ENCODE results near the gene CLCNKA.
A peak's percentile ranks its signal among the peaks of the same experiment; 100 is the strongest.

CLCNKA gene

GRCh38 chr1:16009030-16009460, 12.8 kb upstream of the CLCNKA start:
- Mint-ChIP-seq H3K9me3 (no peaks in the 10 kb centered on the region), H3K4me3 (no peak overlapping the region), H3K4me1 (peaks cover 16% of the 10 kb centered on the region), H3K27me3 (no peaks in the 10 kb centered on the region), H3K36me3 (no peaks in the 10 kb centered on the region), H3K27ac (no peak overlapping the region)
- DNase-seq (ENCODE audit: low spot score in 2 of 2): peak; percentile 64 to 76
- peak; percentile 49 for ATAC-seq (ENCODE audit: low read depth)

DNA sequence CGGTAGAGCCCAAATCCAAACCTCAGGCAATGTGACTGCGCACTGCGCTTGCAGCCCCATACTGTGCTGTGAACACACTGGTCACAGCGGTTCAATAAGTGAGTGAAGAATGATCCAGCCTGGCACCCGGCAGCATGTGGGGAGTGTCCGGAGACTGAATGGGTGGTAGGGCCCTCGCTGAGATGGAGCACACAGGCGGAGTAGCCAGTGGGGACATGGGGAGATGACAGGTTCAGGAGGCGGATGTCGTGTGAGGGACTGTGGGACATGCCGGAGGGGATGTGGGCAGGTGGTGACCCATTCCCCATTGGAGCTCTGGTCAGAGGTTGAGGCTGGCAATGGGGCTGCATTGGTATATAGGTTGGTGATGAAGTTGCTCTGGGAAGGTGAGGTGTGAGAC, 12.2 kb upstream of the CLCNKA start:
- H3K4me1 Mint-ChIP-seq: peaks cover 18% of the 10 kb centered on the region
- no peak overlapping the region for H3K4me3 Mint-ChIP-seq
- no peaks in the 10 kb centered on the region for H3K36me3 Mint-ChIP-seq
- no peaks in the 10 kb centered on the region for H3K27me3 Mint-ChIP-seq
- H3K27ac Mint-ChIP-seq: no peak overlapping the region
- DNase-seq (ENCODE audit: low spot score in 2 of 2): no peak
- no peaks in the 10 kb centered on the region for H3K9me3 Mint-ChIP-seq
- no peak for ATAC-seq (ENCODE audit: low read depth)

DNA sequence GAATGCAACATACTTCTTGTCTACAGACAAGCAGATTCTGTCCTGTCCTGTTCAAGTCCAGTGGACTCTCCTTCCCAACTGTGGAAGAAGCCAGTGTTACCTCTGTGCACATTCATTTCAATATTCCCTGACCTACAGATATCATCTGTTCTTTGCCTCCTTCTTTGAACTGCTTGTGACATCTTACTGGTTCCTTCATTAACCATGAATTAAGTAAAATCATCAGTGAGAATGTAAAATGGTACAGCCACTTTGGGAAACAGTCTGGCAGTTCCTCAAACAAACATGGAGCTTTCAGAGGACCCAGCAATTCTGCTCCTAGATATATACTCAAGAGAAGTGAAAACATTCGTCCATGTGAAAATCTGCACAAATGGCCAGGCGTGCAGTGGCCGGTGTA, 11.0 kb upstream of the CLCNKA start:
- DNase-seq (ENCODE audit: low spot score in 2 of 2): no peak
- H3K9me3 Mint-ChIP-seq: no peaks in the 10 kb centered on the region
- peaks cover 2% of the 10 kb centered on the region for H3K27me3 Mint-ChIP-seq
- ATAC-seq (ENCODE audit: low read depth): no peak
- peaks cover 19% of the 10 kb centered on the region for H3K4me1 Mint-ChIP-seq
- H3K36me3 Mint-ChIP-seq: no peaks in the 10 kb centered on the region
- no peak overlapping the region for H3K4me3 Mint-ChIP-seq
- H3K27ac Mint-ChIP-seq: no peak overlapping the region

DNA sequence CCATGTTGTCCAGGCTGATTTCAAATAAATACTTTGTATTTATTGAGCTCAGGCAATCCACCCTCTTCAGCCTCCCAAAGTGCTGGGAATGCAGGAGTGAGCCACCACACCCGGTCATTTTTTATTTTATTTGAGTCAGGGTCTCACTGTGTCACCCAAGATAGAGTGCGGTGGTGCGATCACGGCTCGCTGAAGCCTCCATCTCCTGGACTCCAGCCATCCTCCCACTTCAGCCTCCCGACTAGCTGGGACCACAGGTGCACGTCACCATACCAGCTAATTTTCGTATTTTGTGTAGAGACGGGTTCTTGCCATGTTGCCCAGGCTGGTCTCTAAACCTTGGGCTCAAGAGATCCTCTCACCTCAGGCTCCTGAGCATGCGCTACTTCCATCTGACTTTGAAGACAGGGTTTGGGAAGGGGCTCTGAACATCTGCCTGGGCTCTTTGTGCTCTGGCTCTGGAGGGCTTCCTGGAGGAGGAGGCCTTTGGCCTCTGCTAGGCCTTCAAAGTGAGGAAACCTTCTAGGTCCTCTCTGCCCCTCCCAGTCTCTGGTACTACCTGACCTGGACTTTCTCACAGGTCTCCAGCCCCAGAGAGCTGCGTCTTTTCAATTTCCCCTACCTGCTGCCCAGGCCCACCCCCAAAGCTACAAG, 9.8 kb upstream of the CLCNKA start:
- Mint-ChIP-seq H3K4me1 (peaks cover 9% of the 10 kb centered on the region), H3K27me3 (peaks cover 2% of the 10 kb centered on the region), H3K9me3 (no peaks in the 10 kb centered on the region), H3K36me3 (no peaks in the 10 kb centered on the region), H3K4me3 (peak overlapping the region; percentile 62), H3K27ac (no peak overlapping the region)
- DNase-seq (ENCODE audit: low spot score in 2 of 2) (no peak), ATAC-seq (ENCODE audit: low read depth) (no peak)

DNA sequence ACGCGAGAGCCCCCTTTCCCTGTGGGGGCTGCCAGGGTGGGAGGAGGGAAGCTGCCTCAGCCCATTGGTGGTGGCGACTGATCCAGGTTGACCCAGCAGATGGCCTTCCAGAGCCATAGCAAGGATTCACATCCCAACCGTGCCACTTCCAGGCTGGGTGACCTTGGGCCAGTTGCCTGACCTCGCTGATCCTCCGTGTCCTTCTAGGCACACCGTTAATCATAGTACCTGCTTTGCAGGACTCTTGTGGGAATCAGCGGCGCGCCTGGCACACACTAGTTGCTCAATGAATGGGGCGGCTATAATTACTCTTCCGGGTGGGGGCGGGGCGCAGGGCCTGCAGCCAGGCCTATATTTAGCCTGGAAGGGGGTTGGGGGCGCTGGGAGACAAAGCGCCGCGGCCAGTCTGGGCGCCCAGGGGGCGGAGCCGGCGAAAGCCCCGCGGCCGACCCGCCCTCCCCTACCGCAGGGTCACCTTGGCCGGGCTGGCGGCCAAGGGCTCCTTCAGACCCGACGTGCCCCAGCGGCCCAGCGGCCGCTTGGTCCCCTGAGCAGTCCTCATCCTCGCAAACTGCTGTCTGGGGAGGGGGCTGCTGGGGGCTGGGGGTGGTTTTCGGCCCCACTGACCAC, 9.1 kb upstream of the CLCNKA start:
- Mint-ChIP-seq H3K4me1 (peaks cover 8% of the 10 kb centered on the region), H3K27me3 (peaks cover 2% of the 10 kb centered on the region), H3K9me3 (no peaks in the 10 kb centered on the region), H3K36me3 (no peaks in the 10 kb centered on the region), H3K4me3 (peak overlapping the region; percentile 62), H3K27ac (no peak overlapping the region)
- DNase-seq (ENCODE audit: low spot score in 2 of 2): peak in 1 of 2 donors; percentile 30
- ATAC-seq (ENCODE audit: low read depth): peak; percentile 39

GRCh38 chr1:16013220-16013907, 8.5 kb upstream of the CLCNKA start:
- Mint-ChIP-seq H3K9me3 (no peaks in the 10 kb centered on the region), H3K4me1 (peaks cover 8% of the 10 kb centered on the region), H3K27ac (no peak overlapping the region), H3K4me3 (peak overlapping the region; percentile 62), H3K36me3 (no peaks in the 10 kb centered on the region), H3K27me3 (peaks cover 2% of the 10 kb centered on the region)
- ATAC-seq (ENCODE audit: low read depth): peak; percentile 19
- no peak for DNase-seq (ENCODE audit: low spot score in 2 of 2)

- Mint-ChIP-seq H3K27me3 (peaks cover 2% of the 10 kb centered on the region), H3K27ac (no peak overlapping the region), H3K4me3 (no peak overlapping the region), H3K9me3 (no peaks in the 10 kb centered on the region), H3K4me1 (peaks cover 8% of the 10 kb centered on the region), H3K36me3 (no peaks in the 10 kb centered on the region)
- DNase-seq (ENCODE audit: low spot score in 2 of 2) (no peak), ATAC-seq (ENCODE audit: low read depth) (no peak)
Measured at GRCh38 chr1:16013908-16014258, 8.0 kb upstream of the CLCNKA start.

GRCh38 chr1:16014509-16015482, 7.0 kb upstream of the CLCNKA start:
- Mint-ChIP-seq H3K36me3 (no peaks in the 10 kb centered on the region), H3K4me3 (no peak overlapping the region), H3K27me3 (peaks cover 2% of the 10 kb centered on the region), H3K4me1 (peaks cover 8% of the 10 kb centered on the region), H3K9me3 (no peaks in the 10 kb centered on the region), H3K27ac (no peak overlapping the region)
- peak in 1 of 2 donors; percentile 28 for DNase-seq (ENCODE audit: low spot score in 2 of 2)
- ATAC-seq (ENCODE audit: low read depth): peak; percentile 79

DNA sequence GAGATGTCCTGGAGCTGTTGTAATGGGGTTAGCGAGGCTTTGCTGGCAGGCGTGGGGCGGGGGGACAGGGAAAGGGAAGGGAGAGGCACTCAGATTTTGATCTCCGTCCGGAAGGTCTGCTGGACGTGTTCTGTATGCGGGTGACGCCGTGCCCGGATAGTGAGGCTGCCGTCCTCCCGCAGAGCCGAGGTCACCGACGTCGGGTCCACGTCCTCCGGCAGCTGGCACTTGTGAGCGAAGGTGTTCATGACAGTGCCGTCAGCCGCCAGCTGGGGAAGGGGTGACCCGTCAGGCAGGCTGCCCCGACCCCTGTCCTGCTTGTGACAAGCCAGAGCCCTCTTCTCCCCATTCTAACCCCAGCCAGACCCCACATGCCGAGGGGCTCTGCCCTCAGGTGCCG, 6.3 kb upstream of the CLCNKA start:
- H3K36me3 Mint-ChIP-seq: no peaks in the 10 kb centered on the region
- H3K4me1 Mint-ChIP-seq: peaks cover 8% of the 10 kb centered on the region
- no peak overlapping the region for H3K4me3 Mint-ChIP-seq
- H3K27ac Mint-ChIP-seq: no peak overlapping the region
- peaks cover 2% of the 10 kb centered on the region for H3K27me3 Mint-ChIP-seq
- H3K9me3 Mint-ChIP-seq: no peaks in the 10 kb centered on the region
- ATAC-seq (ENCODE audit: low read depth) (no peak), DNase-seq (ENCODE audit: low spot score in 2 of 2) (no peak)

DNA sequence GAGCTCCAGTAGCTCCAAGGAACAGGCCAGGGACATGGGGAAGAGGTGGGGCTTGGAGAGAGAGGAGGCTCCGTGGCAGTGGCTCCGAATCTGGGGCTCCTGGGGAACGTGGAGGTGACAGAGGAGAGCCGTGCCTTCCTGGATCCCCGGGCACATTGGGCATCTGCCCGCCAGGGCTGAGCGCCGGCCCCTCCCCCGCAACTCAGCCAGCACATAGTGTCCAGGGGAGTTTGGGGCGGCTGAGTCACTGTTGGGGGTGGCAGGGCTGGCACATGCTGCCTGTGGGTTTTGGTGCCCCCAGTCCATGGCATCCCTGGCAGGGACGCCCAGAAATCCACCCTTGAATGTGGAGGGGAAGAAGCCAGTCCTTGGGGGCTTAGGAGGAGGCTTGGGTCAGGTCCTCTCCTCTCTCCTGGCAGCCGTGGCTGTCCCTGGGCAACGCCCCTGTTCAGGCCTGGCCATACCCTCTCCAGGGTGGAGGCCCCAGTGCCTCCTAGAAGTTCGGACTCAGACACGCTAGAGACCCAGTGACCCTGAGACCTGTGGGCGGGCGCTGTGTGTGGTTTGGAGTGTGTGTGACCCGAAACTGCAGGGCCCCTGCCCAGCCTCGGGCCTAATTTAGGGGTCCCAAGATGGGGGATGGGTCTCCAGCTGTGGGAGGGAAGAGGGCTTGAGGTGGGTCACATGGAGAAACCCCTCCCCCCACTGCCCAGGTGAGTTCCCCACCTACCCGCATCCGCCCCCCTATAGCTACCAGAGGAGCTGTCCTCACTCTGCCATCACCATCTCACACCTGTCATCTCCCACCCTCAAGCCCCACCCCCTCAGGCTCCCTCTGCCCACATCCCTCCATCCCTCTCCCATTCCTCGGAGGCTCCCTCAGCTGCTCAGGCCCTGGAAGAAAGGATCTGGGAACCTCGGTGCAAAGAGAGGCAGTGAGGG, 5.6 kb upstream of the CLCNKA start:
- Mint-ChIP-seq H3K9me3 (no peaks in the 10 kb centered on the region), H3K27ac (no peak overlapping the region), H3K36me3 (no peaks in the 10 kb centered on the region), H3K4me3 (no peak overlapping the region), H3K27me3 (peaks cover 2% of the 10 kb centered on the region), H3K4me1 (peaks cover 8% of the 10 kb centered on the region)
- no peak for ATAC-seq (ENCODE audit: low read depth)
- DNase-seq (ENCODE audit: low spot score in 2 of 2): no peak

- no peaks in the 10 kb centered on the region for H3K36me3 Mint-ChIP-seq
- peaks cover 8% of the 10 kb centered on the region for H3K4me1 Mint-ChIP-seq
- H3K27me3 Mint-ChIP-seq: peaks cover 6% of the 10 kb centered on the region
- ATAC-seq (ENCODE audit: low read depth) (no peak), DNase-seq (ENCODE audit: low spot score in 2 of 2) (no peak)
- H3K27ac Mint-ChIP-seq: no peak overlapping the region
- H3K9me3 Mint-ChIP-seq: no peaks in the 10 kb centered on the region
- H3K4me3 Mint-ChIP-seq: no peak overlapping the region
Measured at GRCh38 chr1:16017076-16017460, 4.8 kb upstream of the CLCNKA start.

DNA sequence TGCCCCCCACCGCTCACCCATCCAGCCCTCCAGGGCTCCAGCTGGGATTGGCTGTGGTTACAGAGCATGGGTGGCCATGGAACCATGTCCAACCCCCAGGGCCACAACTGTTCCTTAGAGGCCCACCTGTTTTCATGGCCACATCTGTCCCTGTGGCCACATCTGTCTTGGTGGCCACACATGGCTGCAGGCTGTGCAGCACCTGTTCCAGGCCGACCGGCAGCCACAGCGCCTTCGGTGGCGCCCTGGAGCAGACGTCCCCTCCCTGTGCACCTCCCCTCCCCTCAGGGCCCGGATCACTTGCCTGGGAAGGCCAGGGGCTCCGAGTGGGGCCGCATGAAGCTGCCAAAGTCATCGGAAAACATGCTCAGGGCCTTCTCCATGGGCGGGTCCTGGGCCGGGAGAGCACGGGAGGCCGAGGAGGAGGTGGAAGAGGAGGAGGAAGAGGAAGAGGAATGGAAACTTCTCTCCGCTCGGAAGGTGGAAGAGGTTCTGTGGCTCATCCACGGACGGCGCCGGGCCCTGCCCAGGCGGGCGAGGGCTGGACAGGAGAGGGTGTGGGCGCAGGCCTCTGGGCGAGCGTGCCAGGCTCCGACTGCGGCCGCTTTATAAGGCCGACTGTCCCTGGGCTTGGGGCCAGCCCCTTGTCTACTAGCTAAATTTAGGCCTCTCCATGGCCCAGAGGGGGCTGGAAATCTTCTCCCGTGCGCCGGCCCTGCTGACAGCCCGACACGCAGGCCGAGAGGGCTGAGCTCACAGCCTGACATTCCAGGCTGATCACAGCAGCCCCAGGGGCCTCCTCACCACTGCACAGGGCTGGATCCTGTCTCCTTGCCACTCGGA, 4.2 kb upstream of the CLCNKA start, which contains the start of gene HSPB7:
Gene HSPB7 (minus strand): TSS at position 583 of the 843 bp plus-strand sequence. CDS start 80 bp downstream, at position 503.
- peaks cover 8% of the 10 kb centered on the region for H3K4me1 Mint-ChIP-seq
- H3K27me3 Mint-ChIP-seq: peaks cover 8% of the 10 kb centered on the region
- no peaks in the 10 kb centered on the region for H3K36me3 Mint-ChIP-seq
- H3K4me3 Mint-ChIP-seq: no peak within 1 kb of the TSS
- H3K27ac Mint-ChIP-seq: no peak within 1 kb of the TSS
- ATAC-seq (ENCODE audit: low read depth) (peak; percentile 25), DNase-seq (ENCODE audit: low spot score in 2 of 2) (no peak)
- no peaks in the 10 kb centered on the region for H3K9me3 Mint-ChIP-seq

Measured in memory B cell (primary cell).